ENCODE results near the gene AGXT. TPM values are rescaled to one million over a fixed set of nuclear protein-coding genes. Genes with fewer than 3 reads are reported as not detected.

Gene AGXT
- total RNA-seq, 2 experiments from 2014 or later, result not detected

GRCh38 chr2:240871071-240871958 is 2.7 kb downstream of the AGXT start:
- no peak overlapping the region for H3K4me2 ChIP-seq (ENCODE audit: low read length)
- H3K9me2 ChIP-seq (ENCODE audit: insufficient read depth, low read length), result no peaks in the 10 kb centered on the region
- DNase-seq (ENCODE audit: low spot score), result no peak
- no peaks in the 10 kb centered on the region for H3K36me3 ChIP-seq (ENCODE audit: insufficient read depth, low read length)
- H3K9me3 ChIP-seq (ENCODE audit: low read length), result no peaks in the 10 kb centered on the region
- no TSS peak for BruUV-seq (replicated peaks)
- H4K20me1 ChIP-seq (ENCODE audit: insufficient read depth, low read length), result no peaks in the 10 kb centered on the region
- TF ChIP-seq CTCF (conservative IDR thresholded peaks at IDR 0.05; ENCODE audit: low read length) (no peak), EZH2phosphoT487 (IDR thresholded peaks at IDR 0.05; ENCODE audit: borderline replicate concordance, low read depth, low read length) (no peak)
- intact Hi-C loops (cut with micrococcal nuclease; ENCODE audit: unreplicated experiment), result no loop called here
- H2AFZ ChIP-seq (ENCODE audit: low read length), result no peak overlapping the region
- POLR2A ChIA-PET, result no interaction called here
- CTCF ChIA-PET (ENCODE audit: unreplicated experiment), result no interaction called here
- no peaks in the 10 kb centered on the region for H3K79me2 ChIP-seq (ENCODE audit: insufficient read depth, low read depth, low read length)
- no peaks in the 10 kb centered on the region for H3K4me1 ChIP-seq (ENCODE audit: insufficient read depth, low read length, poor library complexity, severe bottlenecking)
- H3K4me3 ChIP-seq (ENCODE audit: low read depth, low read length, poor library complexity, severe bottlenecking), result no peak overlapping the region
- no peak overlapping the region for H3K27ac ChIP-seq (ENCODE audit: low read depth, low read length, poor library complexity, severe bottlenecking)

- no peak overlapping the region for H2AFZ ChIP-seq (ENCODE audit: low read length)
- H3K4me2 ChIP-seq (ENCODE audit: low read length), result no peak overlapping the region
- H3K27ac ChIP-seq (ENCODE audit: low read depth, low read length, poor library complexity, severe bottlenecking), result no peak overlapping the region
- no peaks in the 10 kb centered on the region for H3K79me2 ChIP-seq (ENCODE audit: insufficient read depth, low read depth, low read length)
- no peaks in the 10 kb centered on the region for H3K9me2 ChIP-seq (ENCODE audit: insufficient read depth, low read length)
- H3K4me3 ChIP-seq (ENCODE audit: low read depth, low read length, poor library complexity, severe bottlenecking), result no peak overlapping the region
- no peaks in the 10 kb centered on the region for H4K20me1 ChIP-seq (ENCODE audit: insufficient read depth, low read length)
- DNase-seq (ENCODE audit: low spot score), result no peak
- CTCF ChIA-PET (ENCODE audit: unreplicated experiment), result no interaction called here
- H3K9me3 ChIP-seq (ENCODE audit: low read length), result no peaks in the 10 kb centered on the region
- POLR2A ChIA-PET, result interaction anchor here (0.6 kb wide), 1 partner anchor 1188 kb away, joined by 3 read pairs; no protein-coding TSS in a partner anchor
- intact Hi-C loops (cut with micrococcal nuclease; ENCODE audit: unreplicated experiment), result no loop called here
- H3K36me3 ChIP-seq (ENCODE audit: insufficient read depth, low read length), result no peaks in the 10 kb centered on the region
- BruUV-seq (replicated peaks), result no TSS peak
- no peaks in the 10 kb centered on the region for H3K4me1 ChIP-seq (ENCODE audit: insufficient read depth, low read length, poor library complexity, severe bottlenecking)
- TF ChIP-seq EZH2phosphoT487 (IDR thresholded peaks at IDR 0.05; ENCODE audit: borderline replicate concordance, low read depth, low read length) (no peak), CTCF (conservative IDR thresholded peaks at IDR 0.05; ENCODE audit: low read length) (no peak)
Observed at GRCh38 chr2:240872317-240873097, 3.9 kb downstream of the AGXT start.
